ENCODE results near the gene ADAM10.

DNA sequence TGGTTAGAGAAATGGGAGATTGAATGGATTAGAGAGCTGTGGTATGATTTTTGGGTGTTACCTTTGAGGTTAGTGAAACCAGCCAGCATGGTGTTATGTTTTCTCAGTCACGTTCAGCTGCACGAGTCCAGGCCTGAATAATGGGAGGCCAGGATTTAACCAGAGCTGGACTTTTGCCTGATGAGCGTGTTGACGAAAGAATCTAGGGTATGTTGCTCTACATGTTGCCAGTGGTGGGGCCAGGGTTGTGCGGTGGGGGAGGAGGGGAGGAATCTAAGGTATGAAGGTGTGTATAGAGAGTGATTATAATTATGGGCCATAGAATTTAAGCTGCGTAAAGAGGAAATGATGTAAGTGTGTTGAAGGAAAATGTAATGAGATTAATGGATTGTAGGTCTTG, 44.4 kb upstream of the ADAM10 start:
- TF ChIP-seq, protein P1, sequence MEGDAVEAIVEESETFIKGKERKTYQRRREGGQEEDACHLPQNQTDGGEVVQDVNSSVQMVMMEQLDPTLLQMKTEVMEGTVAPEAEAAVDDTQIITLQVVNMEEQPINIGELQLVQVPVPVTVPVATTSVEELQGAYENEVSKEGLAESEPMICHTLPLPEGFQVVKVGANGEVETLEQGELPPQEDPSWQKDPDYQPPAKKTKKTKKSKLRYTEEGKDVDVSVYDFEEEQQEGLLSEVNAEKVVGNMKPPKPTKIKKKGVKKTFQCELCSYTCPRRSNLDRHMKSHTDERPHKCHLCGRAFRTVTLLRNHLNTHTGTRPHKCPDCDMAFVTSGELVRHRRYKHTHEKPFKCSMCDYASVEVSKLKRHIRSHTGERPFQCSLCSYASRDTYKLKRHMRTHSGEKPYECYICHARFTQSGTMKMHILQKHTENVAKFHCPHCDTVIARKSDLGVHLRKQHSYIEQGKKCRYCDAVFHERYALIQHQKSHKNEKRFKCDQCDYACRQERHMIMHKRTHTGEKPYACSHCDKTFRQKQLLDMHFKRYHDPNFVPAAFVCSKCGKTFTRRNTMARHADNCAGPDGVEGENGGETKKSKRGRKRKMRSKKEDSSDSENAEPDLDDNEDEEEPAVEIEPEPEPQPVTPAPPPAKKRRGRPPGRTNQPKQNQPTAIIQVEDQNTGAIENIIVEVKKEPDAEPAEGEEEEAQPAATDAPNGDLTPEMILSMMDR (IDR thresholded peaks at IDR 0.05): no peak
- no peak for TF ChIP-seq POLR2A (IDR thresholded peaks at IDR 0.05)
